ENCODE data around the gene MRPL20. TPM values are rescaled to one million over a fixed set of nuclear protein-coding genes. Genes with fewer than 3 reads are reported as not detected.

MRPL20 gene
- total RNA-seq, 4 donors from 2014 or later: 123 to 199 (median 160) TPM

GRCh38 chr1:1441002-1441888 is 34.2 kb upstream of the MRPL20 start:
- TF ChIP-seq CTCF (IDR thresholded peaks at IDR 0.05) (peak; percentile 54 to 86 (median 73)), POLR2A (IDR thresholded peaks at IDR 0.05) (no peak)

GRCh38 chr1:1440262-1441001 is 33.3 kb upstream of the MRPL20 start:
- no peak for DNase-seq
- H3K27ac ChIP-seq: no peak overlapping the region
- no peaks in the 10 kb centered on the region for H3K36me3 ChIP-seq
- intact Hi-C loops (cut with DNase I): loop anchor here (5.0 kb wide), 1 partner anchor 33 kb away; the partner anchor contains the start of gene MRPL20
- TF ChIP-seq POLR2A (IDR thresholded peaks at IDR 0.05): no peak
- TF ChIP-seq CTCF (IDR thresholded peaks at IDR 0.05): no peak
- 70 to 75% methylated on average over 19 to 26 of the region's 26 CpGs for WGBS, 2 donors
- H3K4me3 ChIP-seq (replicated peaks in 1 of 3): no peak overlapping the region
- peaks cover 0 to 18% of the 10 kb centered on the region in 2 donors for H3K4me1 ChIP-seq
- H3K27me3 ChIP-seq: no peaks in the 10 kb centered on the region
- H3K9me3 ChIP-seq: no peaks in the 10 kb centered on the region

More at GRCh38 chr1:1441002-1441888, 34.2 kb upstream of the MRPL20 start:
- no peaks in the 10 kb centered on the region for H3K36me3 ChIP-seq
- H3K9me3 ChIP-seq: no peaks in the 10 kb centered on the region
- H3K4me1 ChIP-seq: peaks cover 0 to 12% of the 10 kb centered on the region in 2 donors
- peak; percentile 40 to 42 for DNase-seq
- no peaks in the 10 kb centered on the region for H3K27me3 ChIP-seq
- H3K27ac ChIP-seq: no peak overlapping the region
- H3K4me3 ChIP-seq (replicated peaks in 1 of 3): no peak overlapping the region
- intact Hi-C loops (cut with DNase I): loop anchor here (5.0 kb wide), 1 partner anchor 34 kb away; the partner anchor contains the start of gene MRPL20
- 33 to 53% methylated on average over 10 to 12 of the region's 29 CpGs for WGBS, 2 donors

GRCh38 chr1:1439546-1440261 is 32.6 kb upstream of the MRPL20 start:
- Histone ChIP-seq H3K9me3 (no peaks in the 10 kb centered on the region), H3K27me3 (no peaks in the 10 kb centered on the region), H3K27ac (no peak overlapping the region), H3K4me1 (peaks cover 6 to 25% of the 10 kb centered on the region in 2 donors), H3K4me3 (replicated peaks in 1 of 3) (no peak overlapping the region), H3K36me3 (no peaks in the 10 kb centered on the region)
- no peak for DNase-seq
- TF ChIP-seq POLR2A (IDR thresholded peaks at IDR 0.05) (no peak), CTCF (IDR thresholded peaks at IDR 0.05) (no peak)
- intact Hi-C loops (cut with DNase I): loop anchor here (5.0 kb wide), 1 partner anchor 32 kb away; the partner anchor contains the start of gene MRPL20
- 84 to 86% methylated on average over 24 to 68 of the region's 82 CpGs for WGBS, 2 donors

GRCh38 chr1:1438531-1439381 is 31.7 kb upstream of the MRPL20 start:
- intact Hi-C loops (cut with DNase I): no loop called here
- no peaks in the 10 kb centered on the region for H3K9me3 ChIP-seq
- 84 to 85% methylated on average over 12 to 14 of the region's 45 CpGs for WGBS, 2 donors
- no peak for TF ChIP-seq POLR2A (IDR thresholded peaks at IDR 0.05)
- no peak for TF ChIP-seq CTCF (IDR thresholded peaks at IDR 0.05)
- no peak overlapping the region for H3K27ac ChIP-seq
- H3K4me3 ChIP-seq (replicated peaks in 1 of 3): no peak overlapping the region
- no peaks in the 10 kb centered on the region for H3K36me3 ChIP-seq
- peaks cover 7 to 34% of the 10 kb centered on the region in 2 donors for H3K4me1 ChIP-seq
- no peaks in the 10 kb centered on the region for H3K27me3 ChIP-seq
- no peak for DNase-seq

Measured in thyroid gland (tissue), 4 donors.